ENCODE measurements around the gene EFS.

GRCh38 chr14:23407516-23408306 is 42.7 kb upstream of the EFS start, which contains the start of gene MYH6:
- TF ChIP-seq POLR2A (IDR thresholded peaks at IDR 0.05) = no peak
- no peak for TF ChIP-seq EP300 (IDR thresholded peaks at IDR 0.05)
- no peak for TF ChIP-seq POLR2AphosphoS5 (IDR thresholded peaks at IDR 0.05)
- no peak for TF ChIP-seq CTCF (IDR thresholded peaks at IDR 0.05)

Data from sigmoid colon (tissue), 4 donors.